Ovary (tissue), 9 donors: ENCODE results near the gene GABRB1. TPM values are rescaled to one million over a fixed set of nuclear protein-coding genes. Genes with fewer than 3 reads are reported as not detected.

ENCODE experiments used
- DNase-seq, 5 donors: peaks; one replicate each; pipeline ENCODE4 v3.0.0-alpha.2; 2019 to 2020
- H3K27ac ChIP-seq, 2 donors: fragments of 200-600 bp; one replicate each; pipeline versions ENCODE4 v1.5.1 to v1.8.0; 2019 to 2022
- H3K27me3 ChIP-seq: fragments of 200-600 bp; one replicate; pipeline ENCODE4 v1.8.0; 2022
- H3K36me3 ChIP-seq: fragments of 200-600 bp; sonication (generic); one replicate; pipeline ENCODE4 v1.5.1; 2019
- H3K4me1 ChIP-seq: one replicate; pipeline ENCODE4 v1.8.1; 2013; ENCODE audit warnings: mild to moderate bottlenecking, moderate library complexity; ENCODE audit not compliant: insufficient read depth
- H3K4me3 ChIP-seq: fragments of 200-600 bp; sonication (generic); one replicate; pipeline ENCODE4 v1.5.1; 2017
- H3K9me3 ChIP-seq, 2 donors: fragments of 200-600 bp in 1 of 2; sonication (generic) in 1 of 2; one replicate each; pipeline versions ENCODE4 v1.5.1 to v1.8.1; 2013 to 2019; ENCODE audit warnings: mild to moderate bottlenecking in 1 of 2, moderate library complexity in 1 of 2
- EP300 ChIP-seq: sonication (generic); formaldehyde crosslinking; IDR thresholded peaks from one replicate; pipeline ENCODE4 v1.6.1; 2017; ENCODE audit warnings: antibody characterized with exemption
- POLR2A ChIP-seq: fragments of 450-650 bp; IDR thresholded peaks from one replicate; pipeline ENCODE4 v1.6.1; 2017; ENCODE audit warnings: antibody characterized with exemption, mild to moderate bottlenecking, moderate library complexity
- WGBS, 3 donors: extraction: QIAGEN DNeasy Blood & Tissue Kit in 1 of 3; methylation state at CpG; one replicate each; pipeline versions ENCODE4 v1.1.5 to v1.1.7; 2013 to 2017; 5-methylcytosine and 5-hydroxymethylcytosine counted together
- intact Hi-C, 4 donors: fragments of 100-400 bp; cut with DNase I; formaldehyde crosslinking; loops; one replicate each; pipeline versions ENCODE4 v1.11.0 to v1.15.1; 2022 to 2023
- polyA plus RNA-seq, 2 donors: library from polyadenylated mRNA; stranded (reverse); fragments of 200-250 nt in 1 of 2; fragments of 350-450 nt in 1 of 2; fragmentation: Illumina TruSeq in 1 of 2; extraction: RNeasy Lipid Tissue Mini Kit (QIAGEN cat#74804) in 1 of 2; gene quantifications; one replicate each; pipeline ENCODE4 v1.2.3, GENCODE V29; 2013 to 2014
- total RNA-seq, 7 donors: library from RNA; depleted of rRNA in 2 of 7; stranded (reverse); fragments of >200 nt in 2 of 7; fragmentation: NEBNext Ultra II Directional in 3 of 7; extraction: Animal tissue kit (Norgen Biotek cat#: 25700) in 3 of 7; gene quantifications; one replicate each; pipeline versions ENCODE4 v1.1.0 to v1.2.4, GENCODE V29; 2016 to 2023
- TF ChIP-seq, protein P1 (sequence below), 3 donors: fragments of 450-650 bp in 2 of 3; fragments of 200-600 bp in 1 of 3; IDR thresholded peaks; one replicate each; pipeline versions ENCODE4 v1.5.1 to v1.8.0; 2016 to 2022; ENCODE audit warnings: antibody characterized with exemption in 3 of 3, mild to moderate bottlenecking in 1 of 3
- donor health status: DM: no; HTN: no; CAD: no; lungs with moderate emphysema.
- donor health status: DM: no; HTN: no; CAD: no.
- donor health status: Bipolar disorder and iron deficiency.
- donor health status: DM: yes; HTN: yes; CAD: no.
- donor health status: DM: no; HTN: no; CAD: no.
- donor health status: DM: yes; HTN: yes; CAD: no.

GABRB1 gene
- total and polyA plus RNA-seq, 9 donors, result 0.23 to 0.43 TPM; not detected in 7

DNA sequence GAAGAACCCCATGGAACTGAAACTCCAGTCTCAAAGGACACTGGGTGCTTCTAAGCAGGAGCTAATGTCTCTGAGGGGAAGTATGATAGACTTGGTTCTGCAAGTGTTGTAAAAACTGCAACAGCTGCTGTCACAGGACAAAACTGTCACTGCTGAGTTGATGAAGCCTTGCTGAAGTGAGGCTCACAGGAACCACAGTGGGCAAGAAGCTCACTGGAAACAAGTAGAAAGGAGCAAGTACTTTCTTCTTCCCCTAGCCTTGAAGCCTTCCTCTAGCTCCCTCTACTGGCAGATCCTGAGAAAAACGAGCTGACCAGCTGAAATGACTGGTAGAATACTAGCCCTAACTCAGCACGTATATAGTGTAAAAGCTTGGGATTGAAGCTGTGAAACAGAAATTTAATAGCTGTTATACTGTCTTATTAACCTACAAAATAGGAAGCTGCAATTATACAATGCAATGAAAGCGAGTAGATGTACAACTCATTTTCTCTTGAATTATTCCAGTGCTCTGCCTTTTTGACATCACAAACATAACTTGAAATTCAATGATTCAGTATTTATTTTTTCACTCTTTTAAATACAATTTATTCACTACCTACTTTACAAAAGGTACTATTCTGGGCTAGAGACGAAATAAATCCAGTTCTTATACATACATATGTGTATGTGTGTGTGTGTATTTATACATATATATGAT is 91.4 kb downstream of the GABRB1 start:
- no peaks in the 10 kb centered on the region for H3K36me3 ChIP-seq
- DNase-seq, result no peak
- WGBS, 3 donors, result 5 to 9% (median 5%) methylated on average over 4 of the region's 4 CpGs
- no peaks in the 10 kb centered on the region for H3K27me3 ChIP-seq
- TF ChIP-seq, protein P1, sequence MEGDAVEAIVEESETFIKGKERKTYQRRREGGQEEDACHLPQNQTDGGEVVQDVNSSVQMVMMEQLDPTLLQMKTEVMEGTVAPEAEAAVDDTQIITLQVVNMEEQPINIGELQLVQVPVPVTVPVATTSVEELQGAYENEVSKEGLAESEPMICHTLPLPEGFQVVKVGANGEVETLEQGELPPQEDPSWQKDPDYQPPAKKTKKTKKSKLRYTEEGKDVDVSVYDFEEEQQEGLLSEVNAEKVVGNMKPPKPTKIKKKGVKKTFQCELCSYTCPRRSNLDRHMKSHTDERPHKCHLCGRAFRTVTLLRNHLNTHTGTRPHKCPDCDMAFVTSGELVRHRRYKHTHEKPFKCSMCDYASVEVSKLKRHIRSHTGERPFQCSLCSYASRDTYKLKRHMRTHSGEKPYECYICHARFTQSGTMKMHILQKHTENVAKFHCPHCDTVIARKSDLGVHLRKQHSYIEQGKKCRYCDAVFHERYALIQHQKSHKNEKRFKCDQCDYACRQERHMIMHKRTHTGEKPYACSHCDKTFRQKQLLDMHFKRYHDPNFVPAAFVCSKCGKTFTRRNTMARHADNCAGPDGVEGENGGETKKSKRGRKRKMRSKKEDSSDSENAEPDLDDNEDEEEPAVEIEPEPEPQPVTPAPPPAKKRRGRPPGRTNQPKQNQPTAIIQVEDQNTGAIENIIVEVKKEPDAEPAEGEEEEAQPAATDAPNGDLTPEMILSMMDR (IDR thresholded peaks at IDR 0.05), result no peak
- TF ChIP-seq POLR2A (no peak), EP300 (no peak)
- no peak overlapping the region for H3K27ac ChIP-seq
- H3K4me1 ChIP-seq, result no peaks in the 10 kb centered on the region
- H3K9me3 ChIP-seq, result no peaks in the 10 kb centered on the region
- H3K4me3 ChIP-seq, result no peak overlapping the region
- intact Hi-C loops, result no loop called here

DNA sequence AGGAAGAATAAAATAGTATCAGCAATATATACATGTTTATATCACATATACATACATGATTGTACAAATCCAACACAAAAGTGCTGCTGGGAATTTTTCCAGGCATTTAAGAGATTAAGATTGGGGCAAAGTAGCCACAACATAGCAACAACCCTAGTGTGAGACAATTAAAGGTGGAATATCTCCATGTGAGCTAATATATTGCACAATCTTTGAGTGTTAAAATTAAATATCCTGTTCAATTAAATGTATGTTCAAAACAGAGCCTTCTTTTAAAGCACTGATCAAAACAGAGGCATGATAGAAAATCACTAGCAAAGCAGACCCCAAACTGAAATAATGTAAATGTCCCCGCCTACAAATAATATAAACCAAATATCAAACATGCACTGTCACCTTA is 97.6 kb downstream of the GABRB1 start:
- no peaks in the 10 kb centered on the region for H3K4me1 ChIP-seq
- H3K27ac ChIP-seq, result no peak overlapping the region
- DNase-seq, result no peak
- H3K4me3 ChIP-seq, result no peak overlapping the region
- no peaks in the 10 kb centered on the region for H3K9me3 ChIP-seq
- no peaks in the 10 kb centered on the region for H3K36me3 ChIP-seq
- H3K27me3 ChIP-seq, result no peaks in the 10 kb centered on the region
- intact Hi-C loops, result no loop called here
- WGBS, 3 donors, result 87 to 91% (median 89%) methylated on average over 1 of the region's 1 CpG
- TF ChIP-seq, protein P1 (IDR thresholded peaks at IDR 0.05), result no peak
- no peak for TF ChIP-seq POLR2A
- no peak for TF ChIP-seq EP300

DNA sequence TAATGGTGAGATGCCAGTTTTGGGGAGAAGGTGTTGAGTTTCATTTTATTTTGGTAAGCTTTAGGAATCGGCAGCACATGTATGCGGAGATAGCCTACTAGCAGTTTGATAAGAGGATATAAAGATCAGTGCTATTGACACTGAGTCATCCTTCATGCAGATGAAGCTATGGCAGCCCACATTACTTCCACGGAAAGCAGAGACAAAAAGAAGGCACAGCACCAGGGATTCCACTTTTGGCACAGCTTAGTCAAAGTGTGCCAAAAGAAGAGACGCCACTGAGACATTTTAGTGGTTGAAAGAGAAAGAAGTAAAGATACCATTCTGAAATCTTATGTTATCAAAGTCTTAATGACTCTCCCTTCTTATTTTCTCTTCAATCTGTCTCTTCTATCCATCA is 103.8 kb downstream of the GABRB1 start:
- no peak for DNase-seq
- no peak overlapping the region for H3K27ac ChIP-seq
- intact Hi-C loops, result no loop called here
- no peaks in the 10 kb centered on the region for H3K27me3 ChIP-seq
- H3K36me3 ChIP-seq, result no peaks in the 10 kb centered on the region
- TF ChIP-seq POLR2A (no peak), EP300 (no peak)
- TF ChIP-seq, protein P1 (IDR thresholded peaks at IDR 0.05), result no peak
- H3K4me1 ChIP-seq, result no peaks in the 10 kb centered on the region
- WGBS, 3 donors, result 70 to 77% (median 74%) methylated on average over 4 of the region's 4 CpGs
- no peak overlapping the region for H3K4me3 ChIP-seq
- H3K9me3 ChIP-seq, result no peaks in the 10 kb centered on the region

DNA sequence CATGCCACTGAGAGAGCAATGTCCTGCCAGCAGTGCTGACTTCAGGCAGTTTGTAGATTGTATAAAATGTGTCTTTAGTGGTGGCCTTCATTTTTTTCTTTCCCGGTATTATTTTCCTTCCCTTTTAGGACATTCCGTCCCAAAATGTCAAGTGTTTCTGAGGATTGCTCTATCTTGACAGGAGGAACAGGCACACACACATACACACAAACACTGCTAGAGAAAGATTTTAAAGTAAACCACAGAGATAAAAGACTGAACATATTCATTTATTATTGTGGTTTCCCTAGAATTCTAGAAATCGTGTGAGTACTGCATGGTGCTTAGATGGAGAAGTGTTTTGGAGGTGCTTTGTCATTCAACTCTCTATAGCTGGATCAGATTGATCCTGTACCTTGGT is 111.9 kb downstream of the GABRB1 start:
- no peaks in the 10 kb centered on the region for H3K4me1 ChIP-seq
- intact Hi-C loops, result no loop called here
- H3K27me3 ChIP-seq, result no peaks in the 10 kb centered on the region
- no peak overlapping the region for H3K27ac ChIP-seq
- H3K36me3 ChIP-seq, result no peaks in the 10 kb centered on the region
- TF ChIP-seq, protein P1 (IDR thresholded peaks at IDR 0.05), result no peak
- TF ChIP-seq EP300 (no peak), POLR2A (no peak)
- no peak overlapping the region for H3K4me3 ChIP-seq
- WGBS, 3 donors, result 68 to 73% (median 73%) methylated on average over 3 of the region's 3 CpGs
- no peak for DNase-seq
- no peaks in the 10 kb centered on the region for H3K9me3 ChIP-seq
